Measurements from ENCODE around the gene PGPEP1. TPM values are rescaled to one million over a fixed set of nuclear protein-coding genes. Genes with fewer than 3 reads are reported as not detected.

The PGPEP1 gene
- total RNA-seq, 2 donors from 2014 or later: 7.7 to 9.0 TPM

GRCh38 chr19:18294467-18294864 is 45.9 kb upstream of the PGPEP1 start:
- Mint-ChIP-seq H3K4me3 (no peak overlapping the region), H3K27me3 (ENCODE audit: insufficient read depth) (no peaks in the 10 kb centered on the region), H3K27ac (no peak overlapping the region), H3K4me1 (peaks cover 9% of the 10 kb centered on the region), H3K36me3 (ENCODE audit: low read depth) (no peaks in the 10 kb centered on the region), H3K9me3 (no peaks in the 10 kb centered on the region)
- Histone ChIP-seq H3K4me3 (ENCODE audit: low read length) (no peak overlapping the region), H3K4me1 (ENCODE audit: control insufficient read depth, insufficient read depth, low read length) (no peaks in the 10 kb centered on the region), H3K36me3 (ENCODE audit: control insufficient read depth, insufficient read depth, low read length) (no peaks in the 10 kb centered on the region), H3K27ac (ENCODE audit: low read depth, low read length) (peak overlapping the region; percentile 24), H3K9me3 (ENCODE audit: control insufficient read depth, low read length) (no peaks in the 10 kb centered on the region), H3K27me3 (ENCODE audit: control insufficient read depth, insufficient read depth, low read length, poor library complexity, severe bottlenecking) (no peaks in the 10 kb centered on the region), H3K9ac (ENCODE audit: extremely low read depth, low read length, poor library complexity, severe bottlenecking) (no peak overlapping the region)
- 55 to 63% methylated on average over 8 to 9 of the region's 9 CpGs for WGBS, 2 experiments (ENCODE audit: insufficient coverage in 1 of 2, insufficient read length in 1 of 2)
- DNase-seq: peak; percentile 78
- no peak for TF ChIP-seq CTCF (conservative IDR thresholded peaks at IDR 0.05)

DNA sequence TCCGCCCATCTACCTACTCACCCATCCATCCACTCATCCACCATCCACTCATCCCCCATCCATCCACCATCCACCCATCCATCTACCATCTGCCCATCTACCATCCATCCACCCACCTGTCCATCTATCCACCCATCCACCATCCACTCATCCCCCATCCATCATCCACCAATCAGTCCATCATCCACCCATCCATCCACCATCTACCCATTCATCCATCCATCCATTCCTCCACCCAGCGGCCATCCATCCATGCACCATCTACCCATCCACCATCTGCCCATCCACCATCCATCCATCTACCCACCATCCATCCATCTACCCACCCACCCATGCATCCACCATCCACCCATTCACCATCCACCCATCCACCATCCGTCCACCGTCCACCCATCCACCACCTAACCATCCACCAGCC is 45.4 kb upstream of the PGPEP1 start:
- no peak overlapping the region for H3K9ac ChIP-seq (ENCODE audit: extremely low read depth, low read length, poor library complexity, severe bottlenecking)
- H3K4me1 ChIP-seq (ENCODE audit: control insufficient read depth, insufficient read depth, low read length): no peaks in the 10 kb centered on the region
- no peaks in the 10 kb centered on the region for H3K27me3 ChIP-seq (ENCODE audit: control insufficient read depth, insufficient read depth, low read length, poor library complexity, severe bottlenecking)
- H3K9me3 ChIP-seq (ENCODE audit: control insufficient read depth, low read length): no peaks in the 10 kb centered on the region
- no peak for DNase-seq
- Mint-ChIP-seq H3K27ac (no peak overlapping the region), H3K27me3 (ENCODE audit: insufficient read depth) (no peaks in the 10 kb centered on the region), H3K36me3 (ENCODE audit: low read depth) (no peaks in the 10 kb centered on the region), H3K4me3 (no peak overlapping the region), H3K4me1 (peaks cover 9% of the 10 kb centered on the region), H3K9me3 (no peaks in the 10 kb centered on the region)
- no peaks in the 10 kb centered on the region for H3K36me3 ChIP-seq (ENCODE audit: control insufficient read depth, insufficient read depth, low read length)
- WGBS, 2 experiments (ENCODE audit: insufficient coverage in 1 of 2, insufficient read length in 1 of 2): 73 to 93% methylated on average over 2 to 4 of the region's 4 CpGs
- no peak overlapping the region for H3K27ac ChIP-seq (ENCODE audit: low read depth, low read length)
- no peak for TF ChIP-seq CTCF (conservative IDR thresholded peaks at IDR 0.05)
- no peak overlapping the region for H3K4me3 ChIP-seq (ENCODE audit: low read length)

- peak; percentile 32 for DNase-seq
- Histone ChIP-seq H3K36me3 (ENCODE audit: control insufficient read depth, insufficient read depth, low read length) (no peaks in the 10 kb centered on the region), H3K4me3 (ENCODE audit: low read length) (no peak overlapping the region), H3K27me3 (ENCODE audit: control insufficient read depth, insufficient read depth, low read length, poor library complexity, severe bottlenecking) (no peaks in the 10 kb centered on the region), H3K27ac (ENCODE audit: low read depth, low read length) (no peak overlapping the region), H3K9me3 (ENCODE audit: control insufficient read depth, low read length) (no peaks in the 10 kb centered on the region), H3K9ac (ENCODE audit: extremely low read depth, low read length, poor library complexity, severe bottlenecking) (no peak overlapping the region), H3K4me1 (ENCODE audit: control insufficient read depth, insufficient read depth, low read length) (no peaks in the 10 kb centered on the region)
- Mint-ChIP-seq H3K4me1 (peaks cover 8% of the 10 kb centered on the region), H3K4me3 (no peak overlapping the region), H3K36me3 (ENCODE audit: low read depth) (no peaks in the 10 kb centered on the region), H3K27me3 (ENCODE audit: insufficient read depth) (no peaks in the 10 kb centered on the region), H3K9me3 (no peaks in the 10 kb centered on the region), H3K27ac (no peak overlapping the region)
- WGBS, 2 experiments (ENCODE audit: insufficient coverage in 1 of 2, insufficient read length in 1 of 2): 69 to 76% methylated on average over 4 of the region's 4 CpGs
- TF ChIP-seq CTCF (conservative IDR thresholded peaks at IDR 0.05): no peak
Measured at GRCh38 chr19:18297308-18297707, 43.1 kb upstream of the PGPEP1 start.

Data from endodermal cell (in vitro differentiated cells).